Measurements from ENCODE around the gene ARHGDIB. TPM values are rescaled to one million over a fixed set of nuclear protein-coding genes. Genes with fewer than 3 reads are reported as not detected.

The ARHGDIB gene
- total and polyA plus RNA-seq, 8 donors, result 13.4 to 127 (median 72.7) TPM

DNA sequence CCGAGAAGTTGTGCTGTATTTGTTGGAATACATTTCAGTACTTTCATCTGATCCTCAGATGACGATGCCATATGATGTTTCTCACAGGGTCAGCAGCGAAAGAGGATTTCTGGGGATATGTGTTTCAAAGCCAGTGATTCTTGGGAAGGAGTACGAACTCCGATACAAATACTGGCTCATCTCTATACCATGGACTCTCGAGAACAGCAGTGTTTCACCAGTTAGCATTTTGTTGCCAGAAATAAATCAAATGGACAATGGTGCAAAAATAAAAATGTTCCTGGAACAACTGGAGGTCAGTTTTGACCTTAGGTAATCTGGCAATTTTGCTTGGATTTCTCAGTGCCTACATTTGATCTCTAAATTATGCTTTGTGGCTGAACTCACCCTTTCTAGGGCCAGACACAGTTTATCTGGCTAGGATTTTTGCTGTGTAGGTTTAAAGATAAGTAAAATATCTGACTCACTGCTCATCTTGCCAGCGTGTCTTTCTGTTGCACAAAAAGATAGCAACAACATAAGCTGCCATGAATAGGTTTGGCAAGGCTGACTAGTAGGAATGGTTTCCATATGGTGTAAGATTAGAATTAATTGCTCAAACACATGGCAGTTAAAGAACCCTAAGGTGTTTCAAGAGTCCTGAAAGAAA is 64.8 kb downstream of the ARHGDIB start:
- TF ChIP-seq POLR2AphosphoS5 (IDR thresholded peaks at IDR 0.05) (no peak), POLR2A (IDR thresholded peaks at IDR 0.05) (no peak), EP300 (IDR thresholded peaks at IDR 0.05) (no peak)
- TF ChIP-seq, protein P1, sequence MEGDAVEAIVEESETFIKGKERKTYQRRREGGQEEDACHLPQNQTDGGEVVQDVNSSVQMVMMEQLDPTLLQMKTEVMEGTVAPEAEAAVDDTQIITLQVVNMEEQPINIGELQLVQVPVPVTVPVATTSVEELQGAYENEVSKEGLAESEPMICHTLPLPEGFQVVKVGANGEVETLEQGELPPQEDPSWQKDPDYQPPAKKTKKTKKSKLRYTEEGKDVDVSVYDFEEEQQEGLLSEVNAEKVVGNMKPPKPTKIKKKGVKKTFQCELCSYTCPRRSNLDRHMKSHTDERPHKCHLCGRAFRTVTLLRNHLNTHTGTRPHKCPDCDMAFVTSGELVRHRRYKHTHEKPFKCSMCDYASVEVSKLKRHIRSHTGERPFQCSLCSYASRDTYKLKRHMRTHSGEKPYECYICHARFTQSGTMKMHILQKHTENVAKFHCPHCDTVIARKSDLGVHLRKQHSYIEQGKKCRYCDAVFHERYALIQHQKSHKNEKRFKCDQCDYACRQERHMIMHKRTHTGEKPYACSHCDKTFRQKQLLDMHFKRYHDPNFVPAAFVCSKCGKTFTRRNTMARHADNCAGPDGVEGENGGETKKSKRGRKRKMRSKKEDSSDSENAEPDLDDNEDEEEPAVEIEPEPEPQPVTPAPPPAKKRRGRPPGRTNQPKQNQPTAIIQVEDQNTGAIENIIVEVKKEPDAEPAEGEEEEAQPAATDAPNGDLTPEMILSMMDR (IDR thresholded peaks at IDR 0.05), result no peak
- Histone ChIP-seq H3K4me1 (peaks cover 0 to 24% (median 7%) of the 10 kb centered on the region in 4 donors), H3K27ac (peak overlapping the region in 1 of 5 donors; percentile 15), H3K27me3 (no peaks in the 10 kb centered on the region), H3K36me3 (no peaks in the 10 kb centered on the region), H3K4me3 (no peak overlapping the region), H3K9me3 (no peaks in the 10 kb centered on the region)
- 62 to 74% (median 68%) methylated on average over 7 of the region's 7 CpGs for WGBS, 5 donors
- DNase-seq, result peak in 1 of 2 donors; percentile 77
- intact Hi-C loops (cut with DNase I; ENCODE audit: low total_unique reads), result no loop called here

DNA sequence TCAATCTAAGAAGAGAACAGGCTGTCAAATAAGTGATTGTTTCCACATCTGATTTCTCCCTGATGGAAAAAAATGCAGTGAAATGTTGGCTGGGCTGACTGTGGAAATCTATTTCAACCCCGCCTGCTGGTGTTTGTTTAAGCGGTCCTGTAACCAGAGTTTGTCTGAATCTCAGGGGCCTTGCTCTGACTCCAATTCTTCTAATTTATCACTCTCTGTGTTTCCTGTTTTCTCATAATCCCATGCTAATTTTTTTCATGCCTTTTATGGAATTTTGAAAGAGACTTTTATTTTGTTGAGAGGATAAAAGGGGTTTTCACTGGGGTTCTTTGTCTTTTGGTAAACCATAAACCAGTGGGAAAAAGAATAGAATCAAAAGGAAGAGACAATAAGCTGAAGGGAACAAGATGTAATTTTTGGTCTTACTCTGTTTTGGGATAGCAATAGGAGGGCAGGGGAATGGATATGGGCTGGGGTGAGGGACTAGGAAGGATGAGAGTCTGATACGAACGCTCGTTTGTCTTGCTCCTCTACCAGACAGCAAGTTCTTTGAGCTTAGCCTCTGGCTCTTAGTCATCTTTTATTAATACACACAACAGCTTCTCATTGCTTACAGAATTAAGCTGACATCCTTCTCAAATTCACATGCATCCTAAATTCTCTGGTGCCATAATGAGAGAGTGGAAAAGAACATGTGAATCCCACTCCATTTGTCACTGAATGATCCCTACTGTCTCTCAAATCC is 67.7 kb downstream of the ARHGDIB start:
- Histone ChIP-seq H3K4me3 (no peak overlapping the region), H3K27me3 (no peaks in the 10 kb centered on the region), H3K9me3 (no peaks in the 10 kb centered on the region), H3K4me1 (peaks cover 0 to 24% (median 7%) of the 10 kb centered on the region in 4 donors), H3K27ac (peak overlapping the region in 4 of 5 donors; percentile 42 to 76 (median 64)), H3K36me3 (no peaks in the 10 kb centered on the region)
- WGBS, 5 donors, result 37 to 64% (median 56%) methylated on average over 5 of the region's 5 CpGs
- peak in 1 of 2 donors; percentile 75 for DNase-seq
- intact Hi-C loops (cut with DNase I; ENCODE audit: low total_unique reads), result no loop called here
- TF ChIP-seq POLR2A (IDR thresholded peaks at IDR 0.05) (no peak), EP300 (IDR thresholded peaks at IDR 0.05) (no peak), POLR2AphosphoS5 (IDR thresholded peaks at IDR 0.05) (no peak)
- TF ChIP-seq, protein P1 (IDR thresholded peaks at IDR 0.05), result no peak

DNA sequence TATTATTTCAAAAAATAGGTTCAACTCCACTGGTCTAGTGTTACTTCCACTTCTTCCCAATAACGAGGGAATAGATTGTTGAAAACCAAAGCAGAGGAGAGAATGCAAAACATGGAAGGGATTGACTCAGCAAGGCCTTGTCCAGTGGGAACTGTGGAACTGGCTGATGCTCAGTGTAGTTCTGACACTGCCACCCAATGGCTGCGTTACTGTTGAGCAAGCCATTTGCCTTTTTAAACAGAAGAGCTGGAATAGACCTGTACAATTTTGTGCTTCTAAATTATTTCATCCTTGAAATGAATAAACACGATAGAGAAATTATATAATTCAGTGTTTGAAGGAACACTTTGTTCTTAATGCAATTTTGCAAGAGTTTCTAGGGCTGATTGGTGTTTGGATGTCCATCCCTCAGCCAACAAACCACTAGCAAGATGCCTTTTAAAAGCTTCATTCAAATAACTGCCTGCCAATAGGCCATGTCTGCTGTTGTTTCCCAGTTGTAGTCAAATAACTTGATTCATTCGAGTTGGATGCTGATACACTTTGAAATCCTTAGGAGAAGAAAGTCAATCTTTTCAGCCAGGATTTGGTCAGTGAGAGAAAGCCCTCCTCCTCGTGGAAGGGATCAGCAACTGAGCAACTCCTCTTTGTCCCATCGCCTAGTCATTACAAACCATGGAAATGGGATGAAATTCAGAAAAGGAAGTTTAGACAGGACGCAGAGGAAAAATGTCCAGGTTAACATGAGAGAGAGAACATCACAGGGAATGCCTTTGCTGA is 68.5 kb downstream of the ARHGDIB start:
- DNase-seq, result peak in 1 of 2 donors; percentile 64
- 54 to 62% (median 59%) methylated on average over 7 of the region's 7 CpGs for WGBS, 5 donors
- TF ChIP-seq POLR2AphosphoS5 (IDR thresholded peaks at IDR 0.05), result peak in 2 of 3 donors; percentile 6 to 19
- TF ChIP-seq POLR2A (IDR thresholded peaks at IDR 0.05), result no peak
- H3K36me3 ChIP-seq, result no peaks in the 10 kb centered on the region
- H3K4me3 ChIP-seq, result no peak overlapping the region
- H3K4me1 ChIP-seq, result peaks cover 0 to 24% (median 7%) of the 10 kb centered on the region in 4 donors
- peak overlapping the region in 4 of 5 donors; percentile 42 to 76 (median 64) for H3K27ac ChIP-seq
- no peaks in the 10 kb centered on the region for H3K27me3 ChIP-seq
- no peaks in the 10 kb centered on the region for H3K9me3 ChIP-seq
- intact Hi-C loops (cut with DNase I; ENCODE audit: low total_unique reads), result no loop called here

Other genes starting within 250 kb of the ARHGDIB start
- gene WBP11, start 158.1 kb downstream of the ARHGDIB start, total RNA-seq, result 10 to 100 TPM in 4 of 5 donors, 1 to 10 TPM in 1; 1.4 to 65.9 (median 19.2) TPM
- 10 to 100 TPM; 12.7 to 16.0 (median 13.0) TPM for gene WBP11, start 158.1 kb downstream of the ARHGDIB start, polyA plus RNA-seq
- 1 to 10 TPM in 3 of 5 donors, not detected in 2; 1.0 to 3.1 (median 1.5) TPM for gene C12orf60, start 157.9 kb downstream of the ARHGDIB start, total RNA-seq
- 1 to 10 TPM; 1.1 to 2.4 (median 1.4) TPM for gene C12orf60, start 157.9 kb downstream of the ARHGDIB start, polyA plus RNA-seq
- 1 to 10 TPM in 1 of 5 donors, not detected in 4; 2.4 TPM for gene SMCO3, start 147.4 kb downstream of the ARHGDIB start, total RNA-seq
- not detected for gene SMCO3, start 147.4 kb downstream of the ARHGDIB start, polyA plus RNA-seq
- 1 to 10 TPM in 1 of 5 donors, under 1 TPM in 1, not detected in 3; 0.72 to 2.0 TPM for gene ART4, start 118.1 kb downstream of the ARHGDIB start, total RNA-seq
- gene ART4, start 118.1 kb downstream of the ARHGDIB start, polyA plus RNA-seq, result 1 to 10 TPM in 1 of 3 donors, under 1 TPM in 1, not detected in 1; 0.03 to 1.7 TPM
- 100 to 1,000 TPM in 4 of 5 donors, 10 to 100 TPM in 1; 67.7 to 362 (median 187) TPM for gene MGP, start 75.7 kb downstream of the ARHGDIB start, total RNA-seq
- 10 to 100 TPM; 52.4 to 83.5 (median 66.7) TPM for gene MGP, start 75.7 kb downstream of the ARHGDIB start, polyA plus RNA-seq
- 10 to 100 TPM in 1 of 5 donors, 1 to 10 TPM in 3, not detected in 1; 1.1 to 12.3 (median 1.3) TPM for gene ERP27, start 23.1 kb downstream of the ARHGDIB start, total RNA-seq
- 1 to 10 TPM; 1.1 to 3.5 (median 1.5) TPM for gene ERP27, start 23.1 kb downstream of the ARHGDIB start, polyA plus RNA-seq
- not detected for gene PDE6H, start 11.4 kb upstream of the ARHGDIB start, total RNA-seq
- not detected for gene PDE6H, start 11.4 kb upstream of the ARHGDIB start, polyA plus RNA-seq

Measured in stomach (tissue), 9 donors.